ENCODE measurements around the gene ARL2BP. TPM values are rescaled to one million over a fixed set of nuclear protein-coding genes. Genes with fewer than 3 reads are reported as not detected.
"Not testable (repeated sequence)": the region's sequence is repeated elsewhere in the genome, so short reads cannot be mapped to it uniquely, and the experiment has no call there.

ARL2BP gene
- total RNA-seq, 1 donor from 2014 or later: 52.0 TPM

DNA sequence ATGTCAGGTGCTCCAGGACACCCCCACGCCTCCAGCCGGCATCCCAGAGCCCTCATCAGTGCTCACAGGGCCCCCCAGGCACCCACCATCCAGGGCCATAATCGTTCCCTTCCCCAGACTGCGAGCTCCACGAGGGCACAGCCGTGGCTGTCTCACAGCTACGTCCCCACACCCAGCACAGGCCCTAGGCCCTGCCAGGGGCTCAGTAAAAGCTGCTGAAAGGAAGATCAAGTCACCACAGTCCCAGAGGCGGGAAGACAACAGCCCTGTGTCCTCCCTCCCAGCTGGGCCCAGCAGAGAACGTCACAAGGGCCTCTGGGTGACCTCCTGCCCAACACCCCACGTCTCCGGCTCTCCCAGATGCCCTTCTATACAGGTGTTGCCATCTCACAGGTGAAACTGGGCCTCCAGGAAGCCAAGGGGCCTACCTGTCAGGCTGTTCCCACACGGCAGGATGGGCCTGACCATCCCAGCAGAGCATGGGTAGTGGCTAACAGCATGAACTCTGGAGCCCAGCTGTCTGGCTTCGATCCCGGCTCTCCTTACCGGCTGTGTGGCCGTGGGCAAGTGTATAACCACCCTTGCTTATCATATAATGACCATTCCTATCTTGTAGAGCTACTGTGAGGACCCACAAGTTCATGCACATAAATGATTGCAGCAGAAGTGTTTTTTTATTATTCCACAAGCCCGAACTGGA lies 17.9 kb downstream of the ARL2BP start:
- DNase-seq (ENCODE audit: low spot score): peak; percentile 85

GRCh38 chr16:57263541-57264351 lies 18.7 kb downstream of the ARL2BP start:
- no peak for DNase-seq (ENCODE audit: low spot score)

- no peak for DNase-seq (ENCODE audit: low spot score)
These were observed 19.3 kb downstream of the ARL2BP start for GRCh38 chr16:57264381-57264780.

GRCh38 chr16:57264950-57265371 lies 19.9 kb downstream of the ARL2BP start:
- DNase-seq (ENCODE audit: low spot score): no peak

- no peak for DNase-seq (ENCODE audit: low spot score)
These were observed 20.9 kb downstream of the ARL2BP start for GRCh38 chr16:57265850-57266530.

- DNase-seq (ENCODE audit: low spot score): no peak
These were observed 21.6 kb downstream of the ARL2BP start for GRCh38 chr16:57266531-57267260.

GRCh38 chr16:57267343-57267742 lies 22.3 kb downstream of the ARL2BP start:
- DNase-seq (ENCODE audit: low spot score): not testable (repeated sequence)

DNA sequence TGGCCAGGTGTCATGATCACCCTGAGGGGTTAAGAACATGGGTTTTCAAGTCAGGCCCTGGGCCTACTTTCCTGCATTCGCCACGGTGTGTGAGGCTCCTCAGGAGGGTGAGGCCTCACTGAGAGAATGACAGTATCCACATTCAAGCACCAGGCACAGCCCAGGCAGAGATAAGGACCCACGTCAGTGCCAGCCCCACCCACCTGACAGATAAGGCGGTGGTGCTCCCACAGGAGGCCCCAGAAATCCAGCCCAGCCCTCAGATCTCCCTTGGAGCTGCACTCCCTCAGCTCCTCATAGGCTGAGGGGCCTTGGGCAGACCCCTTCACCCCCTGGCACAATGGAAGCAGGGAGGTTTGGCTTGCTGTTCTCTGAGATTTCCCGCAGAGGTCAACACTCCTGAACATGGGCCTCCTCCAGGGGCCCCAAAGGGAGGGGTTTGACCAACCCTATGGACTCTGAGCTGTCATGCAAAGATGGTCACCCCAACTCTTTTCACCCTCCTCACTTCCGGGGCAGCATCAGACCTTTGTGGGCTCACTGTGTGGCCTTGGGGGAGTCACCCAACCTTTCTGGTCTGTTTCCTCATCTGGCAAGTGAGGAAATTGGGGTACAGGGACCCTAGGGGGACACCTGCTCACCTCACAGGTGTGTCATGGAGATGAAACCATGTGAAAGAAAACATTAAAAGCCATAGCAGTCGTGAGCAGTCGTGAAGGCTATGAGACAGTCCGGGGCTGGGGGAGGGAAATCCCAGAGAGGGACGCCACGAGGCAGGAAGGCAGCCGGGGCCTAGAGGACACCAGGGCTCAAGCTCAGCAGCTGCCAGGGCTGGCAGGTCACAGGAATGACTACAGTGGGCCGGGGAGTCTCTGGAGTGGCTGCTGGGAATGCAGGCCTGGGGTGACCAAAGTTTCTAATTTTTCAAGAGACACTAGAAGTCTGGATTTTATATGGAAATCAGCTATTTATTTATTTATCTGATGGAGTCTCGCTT lies 24.0 kb downstream of the ARL2BP start:
- no peak for DNase-seq (ENCODE audit: low spot score)

DNA sequence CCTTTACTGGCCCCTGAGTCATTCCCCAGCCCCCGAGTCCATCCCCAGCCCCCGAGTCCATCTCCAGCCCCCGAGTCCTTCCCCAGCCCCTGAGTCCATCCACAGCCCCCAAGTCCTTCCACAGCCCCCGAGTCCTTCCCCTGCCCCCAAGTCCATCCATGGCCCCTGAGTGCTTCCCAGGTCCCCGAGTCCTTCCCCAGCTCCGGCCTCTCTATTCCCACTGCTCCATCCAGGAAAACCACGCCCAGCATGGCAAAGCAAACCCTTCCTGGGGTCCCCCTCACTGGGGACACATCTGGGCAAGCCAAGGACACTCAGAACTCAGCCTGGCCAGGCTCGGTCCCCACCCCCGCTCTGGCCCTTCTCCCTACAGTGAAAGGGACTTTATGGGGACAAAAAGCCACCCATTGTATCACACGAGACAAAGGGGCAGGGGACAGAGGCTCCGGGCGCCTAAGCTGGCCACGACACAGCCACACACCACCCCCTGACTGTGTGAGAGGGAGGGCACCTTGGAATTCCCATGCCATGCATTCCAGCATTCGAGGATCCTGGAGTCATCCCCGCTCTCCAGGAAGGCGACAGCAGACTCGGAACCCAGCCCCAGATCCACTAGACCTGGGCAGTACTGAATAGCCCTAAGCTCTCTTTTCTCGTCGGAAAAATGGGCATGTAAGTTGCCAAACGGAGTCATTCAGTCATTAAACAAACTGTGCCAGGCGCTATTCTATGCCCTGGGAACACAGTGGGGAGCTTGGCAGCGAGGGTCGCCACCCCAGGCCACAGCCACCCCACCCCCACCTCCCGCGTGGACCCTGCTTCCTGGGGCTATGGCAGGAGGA lies 25.4 kb downstream of the ARL2BP start:
- DNase-seq (ENCODE audit: low spot score): no peak

GRCh38 chr16:57271063-57271345 lies 25.9 kb downstream of the ARL2BP start:
- no peak for DNase-seq (ENCODE audit: low spot score)

- no peak for DNase-seq (ENCODE audit: low spot score)
These were observed 26.9 kb downstream of the ARL2BP start for GRCh38 chr16:57271867-57272495.

DNA sequence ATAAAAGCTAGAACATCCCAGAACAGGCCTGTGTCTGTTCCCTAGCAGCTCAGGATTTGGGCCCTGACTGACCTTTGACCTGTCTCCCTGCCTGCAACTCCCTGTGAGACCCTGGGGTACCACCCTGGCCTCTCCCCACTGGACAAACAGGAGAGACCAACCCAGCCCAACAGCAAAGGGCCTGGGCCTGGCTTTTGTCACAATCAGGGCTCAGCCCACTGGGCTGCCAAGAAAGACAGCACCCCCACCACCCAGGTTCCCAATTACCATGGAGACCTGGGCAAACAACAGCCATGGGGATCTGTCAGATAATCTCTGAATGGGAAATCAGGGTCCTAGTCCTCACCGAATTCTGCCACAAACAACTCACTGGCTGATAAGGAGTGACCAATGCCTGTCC lies 28.3 kb downstream of the ARL2BP start:
- no peak for DNase-seq (ENCODE audit: low spot score)

DNA sequence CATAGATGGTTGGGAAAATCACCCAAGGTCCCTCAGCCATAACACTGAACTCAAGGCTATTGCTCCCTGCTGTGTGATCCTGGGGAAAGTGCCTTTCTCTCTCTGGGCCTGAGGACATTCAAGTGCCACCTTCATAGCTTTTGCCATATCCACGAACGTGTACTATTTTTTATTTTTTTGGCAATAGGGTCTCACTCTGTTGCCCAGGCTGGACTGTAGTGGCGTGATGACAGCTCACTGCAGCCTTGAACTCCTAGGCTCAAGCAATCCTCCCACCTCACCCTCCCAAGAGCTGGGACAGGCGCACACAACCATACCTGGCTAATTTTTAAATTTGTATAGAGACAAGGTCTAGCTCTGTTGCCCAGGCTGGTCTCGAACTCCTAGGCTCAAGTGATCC lies 28.8 kb downstream of the ARL2BP start:
- DNase-seq (ENCODE audit: low spot score): no peak

- DNase-seq (ENCODE audit: low spot score): not testable (repeated sequence)
These were observed 30.9 kb downstream of the ARL2BP start for GRCh38 chr16:57275946-57276345.

DNA sequence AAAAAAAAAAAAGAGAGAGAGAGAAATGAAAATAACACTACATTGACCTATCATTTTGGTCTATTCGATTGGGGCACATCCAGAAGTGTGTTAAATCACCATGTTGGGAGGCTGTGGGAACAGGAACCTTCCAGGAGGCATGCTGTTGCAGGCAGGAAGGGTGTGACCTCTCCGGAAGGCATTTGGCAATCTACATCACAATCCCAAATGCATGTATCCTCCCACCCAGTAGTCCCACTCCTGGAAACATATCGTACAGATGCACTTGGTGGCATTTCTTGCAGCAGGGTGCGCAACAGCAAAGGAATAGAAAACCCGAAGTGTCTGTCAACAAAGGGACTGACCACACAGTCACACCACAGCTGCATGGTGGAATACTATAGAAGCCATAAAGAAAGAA lies 31.5 kb downstream of the ARL2BP start:
- DNase-seq (ENCODE audit: low spot score): no peak

- DNase-seq (ENCODE audit: low spot score): no peak
These were observed 32.5 kb downstream of the ARL2BP start for GRCh38 chr16:57277586-57277985.

GRCh38 chr16:57278494-57278893 lies 33.4 kb downstream of the ARL2BP start:
- DNase-seq (ENCODE audit: low spot score): no peak

DNA sequence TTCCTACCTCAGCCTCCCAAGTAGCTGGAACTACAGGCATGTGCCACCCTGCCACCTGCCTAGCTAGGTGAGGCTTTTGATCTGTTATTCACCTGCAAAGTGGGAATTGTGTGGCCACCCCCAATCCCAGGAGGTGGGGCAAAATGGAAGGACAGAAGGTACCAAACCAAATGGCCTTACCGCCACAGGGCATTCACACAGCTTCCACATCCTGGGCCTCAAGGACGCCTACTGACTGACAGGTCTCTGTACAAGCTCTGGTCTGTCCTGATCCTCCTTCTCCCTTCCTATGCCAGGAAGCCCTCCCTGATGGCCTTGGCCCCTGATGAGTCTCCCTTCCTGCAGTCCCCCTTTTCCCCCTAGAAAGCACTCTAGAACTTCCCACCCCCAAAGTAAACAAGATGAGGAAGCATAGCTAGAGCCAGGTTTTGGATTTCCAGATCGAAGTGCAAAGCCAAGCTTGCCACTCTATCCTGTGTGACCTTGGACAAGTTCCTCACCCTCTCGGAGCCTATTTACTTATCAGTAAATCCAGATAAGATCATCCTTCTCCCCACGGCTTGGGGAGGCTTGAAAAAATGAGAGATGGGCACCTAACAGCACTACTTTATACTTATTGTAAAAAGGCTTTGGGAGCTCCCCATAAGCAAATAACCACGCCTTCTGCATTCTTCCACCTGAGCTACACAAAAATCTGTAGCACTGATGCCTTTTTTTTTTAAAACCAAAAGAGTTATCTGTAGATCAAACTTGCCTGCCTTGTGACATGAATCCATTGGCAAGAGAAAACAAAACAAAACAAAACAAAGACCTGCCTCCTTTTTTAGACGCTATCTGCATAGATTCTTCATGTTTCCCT lies 35.0 kb downstream of the ARL2BP start:
- no peak for DNase-seq (ENCODE audit: low spot score)
